Fibroblast of lung (primary cell): ENCODE data around the gene PPP2R5A.

Source experiments
- EZH2 ChIP-seq: IDR thresholded peaks from 2 replicates; pipeline ENCODE4 v1.5.1; 2012; ENCODE audit warnings: low read length, control low read depth, mild to moderate bottlenecking; ENCODE audit errors: missing control alignments
- TF ChIP-seq, protein P1 (sequence below), 2 donors: IDR thresholded peaks in 1 of 2; conservative IDR thresholded peaks in 1 of 2; 1 replicate in 1 of 2; 2 replicates in 1 of 2; pipeline ENCODE4 v1.5.1; 2011 to 2012; ENCODE audit warnings: low read length in 2 of 2, control low read depth in 1 of 2, inconsistent platforms in 1 of 2, low read depth in 1 of 2, mild to moderate bottlenecking in 1 of 2

DNA sequence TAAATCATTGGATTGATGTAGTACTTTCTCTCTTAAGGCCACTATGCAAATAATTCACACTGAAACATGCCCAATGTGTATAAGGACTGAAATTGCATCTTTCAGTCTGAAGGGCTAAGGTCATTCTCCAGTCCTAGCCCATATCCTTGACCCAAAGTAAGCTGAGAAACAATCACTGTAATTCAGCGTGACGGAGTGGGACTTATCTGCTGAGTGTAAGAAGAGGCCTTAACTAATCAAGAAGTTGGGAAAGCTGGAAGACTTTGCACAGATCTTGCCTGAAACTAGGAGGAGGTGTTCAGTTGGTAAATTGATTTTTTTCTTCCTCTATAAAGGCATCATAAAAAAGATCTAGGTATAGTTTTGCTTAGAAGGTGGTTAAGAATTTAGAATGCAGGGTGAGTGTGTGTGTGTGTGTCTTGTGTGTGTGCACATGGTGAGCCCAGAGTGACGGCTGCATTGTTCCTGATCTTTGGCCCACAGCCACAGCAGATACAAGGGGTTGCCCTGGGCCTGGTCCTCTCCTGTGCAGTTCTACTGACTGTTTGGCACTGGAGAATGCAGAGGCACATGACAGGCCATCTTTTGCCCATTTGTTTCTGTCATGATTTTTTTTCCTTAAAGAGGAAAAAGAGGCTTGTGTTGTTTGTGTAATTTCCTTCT is 13.3 kb upstream of the PPP2R5A start:
- TF ChIP-seq EZH2 = no peak
- TF ChIP-seq, protein P1, sequence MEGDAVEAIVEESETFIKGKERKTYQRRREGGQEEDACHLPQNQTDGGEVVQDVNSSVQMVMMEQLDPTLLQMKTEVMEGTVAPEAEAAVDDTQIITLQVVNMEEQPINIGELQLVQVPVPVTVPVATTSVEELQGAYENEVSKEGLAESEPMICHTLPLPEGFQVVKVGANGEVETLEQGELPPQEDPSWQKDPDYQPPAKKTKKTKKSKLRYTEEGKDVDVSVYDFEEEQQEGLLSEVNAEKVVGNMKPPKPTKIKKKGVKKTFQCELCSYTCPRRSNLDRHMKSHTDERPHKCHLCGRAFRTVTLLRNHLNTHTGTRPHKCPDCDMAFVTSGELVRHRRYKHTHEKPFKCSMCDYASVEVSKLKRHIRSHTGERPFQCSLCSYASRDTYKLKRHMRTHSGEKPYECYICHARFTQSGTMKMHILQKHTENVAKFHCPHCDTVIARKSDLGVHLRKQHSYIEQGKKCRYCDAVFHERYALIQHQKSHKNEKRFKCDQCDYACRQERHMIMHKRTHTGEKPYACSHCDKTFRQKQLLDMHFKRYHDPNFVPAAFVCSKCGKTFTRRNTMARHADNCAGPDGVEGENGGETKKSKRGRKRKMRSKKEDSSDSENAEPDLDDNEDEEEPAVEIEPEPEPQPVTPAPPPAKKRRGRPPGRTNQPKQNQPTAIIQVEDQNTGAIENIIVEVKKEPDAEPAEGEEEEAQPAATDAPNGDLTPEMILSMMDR (conservative IDR thresholded peaks at IDR 0.05 in 1 of 2, IDR thresholded peaks at IDR 0.05 in 1 of 2; ENCODE audit: low read depth in 1 of 2, low read length in 2 of 2) = no peak
